H9 (cell line): ENCODE results near the gene C19orf25. TPM values are rescaled to one million over a fixed set of nuclear protein-coding genes. Genes with fewer than 3 reads are reported as not detected.

ENCODE experiments used
- DNase-seq: peaks from one replicate; pipeline ENCODE4 v3.0.0-alpha.2; 2017
- H2AFZ ChIP-seq: one replicate; pipeline ENCODE4 v1.6.1; 2013; ENCODE audit warnings: mild to moderate bottlenecking, low read length, control low read depth, moderate library complexity
- H2AK5ac ChIP-seq: 2 replicates; pipeline ENCODE4 v1.6.1; 2013; ENCODE audit warnings: low read length, control low read depth, mixed read lengths; ENCODE audit not compliant: insufficient read length
- H2BK120ac ChIP-seq: one replicate; pipeline ENCODE4 v1.6.1; 2013; ENCODE audit warnings: low read depth, mild to moderate bottlenecking, low read length, control low read depth, inconsistent platforms; ENCODE audit not compliant: poor library complexity, severe bottlenecking
- H2BK12ac ChIP-seq: 2 replicates; pipeline ENCODE4 v1.6.1; 2013; ENCODE audit warnings: low read length, control low read depth, mixed read lengths, low read depth; ENCODE audit not compliant: insufficient read length
- H2BK15ac ChIP-seq: 2 replicates; pipeline ENCODE4 v1.6.1; 2013; ENCODE audit warnings: low read depth, low read length, control low read depth
- H2BK20ac ChIP-seq: one replicate; pipeline ENCODE4 v1.6.1; 2013; ENCODE audit warnings: low read depth, mild to moderate bottlenecking, low read length, control low read depth, inconsistent platforms; ENCODE audit not compliant: poor library complexity, severe bottlenecking
- H2BK5ac ChIP-seq: 2 replicates; pipeline ENCODE4 v1.6.1; 2013; ENCODE audit warnings: low read length, control low read depth, mixed read lengths; ENCODE audit not compliant: insufficient read length
- H3K14ac ChIP-seq: 2 replicates; pipeline ENCODE4 v1.6.1; 2013; ENCODE audit warnings: low read length, control low read depth; ENCODE audit not compliant: insufficient read depth
- H3K18ac ChIP-seq: 2 replicates; pipeline ENCODE4 v1.6.1; 2013; ENCODE audit warnings: low read depth, mild to moderate bottlenecking, mixed read lengths, low read length, control low read depth; ENCODE audit not compliant: insufficient read length
- H3K23ac ChIP-seq: 2 replicates; pipeline ENCODE4 v1.6.1; 2013; ENCODE audit warnings: low read length, control low read depth, mixed read lengths, low read depth; ENCODE audit not compliant: insufficient read length
- H3K23me2 ChIP-seq: 2 replicates; pipeline ENCODE4 v1.6.1; 2013; ENCODE audit warnings: low read depth, mild to moderate bottlenecking, mixed read lengths, low read length, control low read depth; ENCODE audit not compliant: insufficient read length, poor library complexity, severe bottlenecking
- H3K27ac ChIP-seq: 2 replicates; pipeline ENCODE4 v1.5.1; 2013; ENCODE audit warnings: low read length, control low read depth, mixed read lengths, low read depth; ENCODE audit not compliant: insufficient read length
- H3K27me3 ChIP-seq: 2 replicates; pipeline ENCODE4 v1.6.1; 2013; ENCODE audit warnings: low read length, control low read depth, inconsistent platforms; ENCODE audit not compliant: insufficient read depth
- H3K4ac ChIP-seq: 2 replicates; pipeline ENCODE4 v1.6.1; 2013; ENCODE audit warnings: low read depth, mild to moderate bottlenecking, control low read depth, inconsistent platforms, low read length, moderate library complexity
- H3K4me1 ChIP-seq: 2 replicates; pipeline ENCODE4 v1.6.1; 2013; ENCODE audit warnings: low read length, control low read depth, inconsistent platforms; ENCODE audit not compliant: insufficient read depth
- H3K4me2 ChIP-seq: 2 replicates; pipeline ENCODE4 v1.6.1; 2013; ENCODE audit warnings: low read length, control low read depth, mixed read lengths; ENCODE audit not compliant: insufficient read length, insufficient read depth
- H3K56ac ChIP-seq: 2 replicates; pipeline ENCODE4 v1.6.1; 2013; ENCODE audit warnings: low read depth, mild to moderate bottlenecking, mixed read lengths, low read length, control low read depth; ENCODE audit not compliant: insufficient read length
- H3K79me1 ChIP-seq: 2 replicates; pipeline ENCODE4 v1.6.1; 2013; ENCODE audit warnings: low read depth, mild to moderate bottlenecking, moderate library complexity, low read length, control low read depth, inconsistent platforms; ENCODE audit not compliant: insufficient read depth, poor library complexity, severe bottlenecking
- H3K79me2 ChIP-seq: 2 replicates; pipeline ENCODE4 v1.6.1; 2013; ENCODE audit warnings: low read length, control low read depth, inconsistent platforms; ENCODE audit not compliant: insufficient read depth
- H3K9ac ChIP-seq: 2 replicates; pipeline ENCODE4 v1.6.1; 2013; ENCODE audit warnings: low read length, control low read depth, mixed read lengths; ENCODE audit not compliant: insufficient read length; ENCODE audit errors: extremely low read depth
- H3K9me3 ChIP-seq: one replicate; pipeline ENCODE4 v1.6.1; 2013; ENCODE audit warnings: low read depth, low read length, inconsistent platforms; ENCODE audit not compliant: control insufficient read depth
- H3T11ph ChIP-seq: one replicate; pipeline ENCODE4 v1.6.1; 2013; ENCODE audit warnings: mild to moderate bottlenecking, low read length, control low read depth, inconsistent platforms
- H4K20me1 ChIP-seq: one replicate; pipeline ENCODE4 v1.6.1; 2013; ENCODE audit not compliant: control insufficient read depth, insufficient read length, insufficient read depth
- H4K5ac ChIP-seq: 2 replicates; pipeline ENCODE4 v1.6.1; 2013; ENCODE audit warnings: low read depth, mild to moderate bottlenecking, mixed read lengths, low read length, control low read depth; ENCODE audit not compliant: insufficient read length
- H4K8ac ChIP-seq: replicated peaks from 2 replicates; pipeline ENCODE4 v1.6.1; 2013; ENCODE audit warnings: low read length, control low read depth, mixed read lengths, low read depth; ENCODE audit not compliant: insufficient read length
- H4K91ac ChIP-seq: 2 replicates; pipeline ENCODE4 v1.6.1; 2013; ENCODE audit warnings: low read depth, mild to moderate bottlenecking, moderate library complexity, mixed read lengths, low read length, control low read depth; ENCODE audit not compliant: insufficient read length
- H3K27ac Mint-ChIP-seq, 3 experiments: 2 replicates in 2 of 3; 3 replicates in 1 of 3; pipeline ENCODE4 v1.8.0; 2020 to 2021; ENCODE audit warnings: mixed read lengths in 3 of 3, mild to moderate bottlenecking in 1 of 3, moderate library complexity in 1 of 3
- H3K27me3 Mint-ChIP-seq: 2 replicates; pipeline ENCODE4 v1.8.0; 2021; ENCODE audit warnings: low read depth, mild to moderate bottlenecking, moderate library complexity, mixed read lengths
- H3K36me3 Mint-ChIP-seq, 3 experiments: 2 replicates in 2 of 3; 3 replicates in 1 of 3; pipeline ENCODE4 v1.8.0; 2020 to 2021; ENCODE audit warnings: low read depth in 3 of 3, mixed read lengths in 3 of 3; ENCODE audit not compliant: insufficient read depth in 1 of 3
- H3K4me1 Mint-ChIP-seq, 2 experiments: 2 replicates each; pipeline ENCODE4 v1.8.0; 2020; ENCODE audit warnings: mixed read lengths in 2 of 2
- H3K4me3 Mint-ChIP-seq, 2 experiments: 2 replicates in 1 of 2; 3 replicates in 1 of 2; pipeline ENCODE4 v1.8.0; 2020 to 2021; ENCODE audit warnings: mild to moderate bottlenecking in 2 of 2, mixed read lengths in 2 of 2, moderate library complexity in 1 of 2
- H3K9me3 Mint-ChIP-seq, 2 experiments: 2 replicates in 1 of 2; 3 replicates in 1 of 2; pipeline ENCODE4 v1.8.0; 2020; ENCODE audit warnings: mild to moderate bottlenecking in 2 of 2, mixed read lengths in 2 of 2, moderate library complexity in 1 of 2
- CTCF ChIP-seq: fragments of 200-600 bp; sonication (generic); conservative IDR thresholded peaks from 3 replicates; pipeline ENCODE4 v1.8.0; 2021; ENCODE audit warnings: antibody characterized with exemption, mild to moderate bottlenecking
- WGBS: extraction: QIAGEN DNeasy Blood & Tissue Kit; methylation state at CpG from one replicate; pipeline ENCODE4 v1.1.7; 2013; ENCODE audit warnings: missing lambda C conversion rate, low lambda C conversion rate, mixed read lengths; ENCODE audit not compliant: insufficient read length; ENCODE audit errors: extremely low coverage; 5-methylcytosine and 5-hydroxymethylcytosine counted together
- total RNA-seq: library from RNA; stranded (reverse); gene quantifications from 2 replicates; pipeline ENCODE4 v1.2.1, GENCODE V29; 2021

C19orf25 gene
- total RNA-seq, 1 experiment from 2014 or later, result 36.8 TPM

DNA sequence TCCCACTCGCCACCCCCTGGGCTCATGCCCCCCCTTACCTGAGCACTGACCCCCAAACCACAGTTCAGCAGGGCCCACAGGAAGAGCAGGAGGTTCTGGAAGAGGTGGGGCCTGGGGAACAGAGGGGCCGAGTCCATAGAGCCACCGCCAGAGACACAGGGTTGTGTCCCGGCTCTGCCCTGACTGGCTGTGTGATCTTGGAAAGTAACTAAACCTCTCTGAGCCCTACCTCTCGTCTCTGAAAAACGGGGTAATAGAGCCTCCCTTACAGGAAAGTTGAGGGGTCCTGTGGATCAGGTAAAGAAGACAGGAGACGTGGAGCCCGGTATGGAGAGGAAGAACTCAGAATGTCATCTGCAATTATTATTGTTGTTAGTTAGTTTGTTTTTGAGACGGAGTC, 31.8 kb upstream of the C19orf25 start:
- no peaks in the 10 kb centered on the region for H3K79me1 ChIP-seq
- WGBS, result no CpG with 5 or more reads among the region's 9 CpGs
- no peak overlapping the region for H3T11ph ChIP-seq
- no peak overlapping the region for H3K9ac ChIP-seq
- H4K20me1 ChIP-seq, result no peaks in the 10 kb centered on the region
- H4K91ac ChIP-seq, result no peak overlapping the region
- H3K27ac ChIP-seq, result no peak overlapping the region
- H3K4me2 ChIP-seq, result no peak overlapping the region
- H2AFZ ChIP-seq, result no peak overlapping the region
- no peak overlapping the region for H4K5ac ChIP-seq
- no peaks in the 10 kb centered on the region for H3K4me1 ChIP-seq
- no peak for DNase-seq
- H3K23ac ChIP-seq, result no peak overlapping the region
- no peak overlapping the region for H2BK12ac ChIP-seq
- H3K4me1 Mint-ChIP-seq, result peaks cover 13 to 17% of the 10 kb centered on the region in 2 experiments
- no peak overlapping the region for H3K18ac ChIP-seq
- H3K9me3 Mint-ChIP-seq, result peaks cover 0 to 4% of the 10 kb centered on the region in 2 experiments; a peak in 1 of 5 replicates
- H2AK5ac ChIP-seq, result no peak overlapping the region
- H3K36me3 Mint-ChIP-seq, result no peaks in the 10 kb centered on the region
- H2BK120ac ChIP-seq, result no peak overlapping the region
- no peaks in the 10 kb centered on the region for H3K27me3 ChIP-seq
- no peaks in the 10 kb centered on the region for H3K79me2 ChIP-seq
- H3K14ac ChIP-seq, result no peak overlapping the region
- no peak overlapping the region for H3K27ac Mint-ChIP-seq
- no peak overlapping the region for H3K4ac ChIP-seq
- H3K23me2 ChIP-seq, result peaks cover 4% of the 10 kb centered on the region
- H2BK20ac ChIP-seq, result no peak overlapping the region
- no peak overlapping the region for H2BK5ac ChIP-seq
- H3K4me3 Mint-ChIP-seq, result no peak overlapping the region; a peak in 1 of 5 replicates
- no peak for TF ChIP-seq CTCF
- peaks cover 64% of the 10 kb centered on the region for H3K27me3 Mint-ChIP-seq
- no peaks in the 10 kb centered on the region for H3K9me3 ChIP-seq
- H3K56ac ChIP-seq, result no peak overlapping the region
- H2BK15ac ChIP-seq, result no peak overlapping the region
- H4K8ac ChIP-seq, result no peak overlapping the region
